NCI-H1417 treated with DMSO at 0.1 percent for 48 hours (cell line): ENCODE data around the gene CDCA7L.
"Not testable (repeated sequence)": the region's sequence is repeated elsewhere in the genome, so short reads cannot be mapped to it uniquely, and the experiment has no call there.

ENCODE experiments used
- DNase-seq: peaks from one replicate; lab custom pipeline; 2025; lab: John Stamatoyannopoulos, UW

Gene CDCA7L

GRCh38 chr7:21910253-21910652 is 35.4 kb downstream of the CDCA7L start:
- DNase-seq = no peak

GRCh38 chr7:21908746-21909145 is 37.0 kb downstream of the CDCA7L start:
- DNase-seq = no peak

GRCh38 chr7:21903020-21903786 is 42.5 kb downstream of the CDCA7L start:
- DNase-seq = no peak

- no peak for DNase-seq
These were observed 43.5 kb downstream of the CDCA7L start for GRCh38 chr7:21902240-21902639.

- DNase-seq = no peak
These were observed 47.3 kb downstream of the CDCA7L start for GRCh38 chr7:21898265-21898930.

GRCh38 chr7:21893401-21893800 is 52.3 kb downstream of the CDCA7L start:
- no peak for DNase-seq

- no peak for DNase-seq
These were observed 54.4 kb downstream of the CDCA7L start for GRCh38 chr7:21891291-21891690.

- DNase-seq = no peak
These were observed 57.9 kb downstream of the CDCA7L start for GRCh38 chr7:21887779-21888178.

- no peak for DNase-seq
These were observed 58.3 kb downstream of the CDCA7L start for GRCh38 chr7:21887353-21887752.

- no peak for DNase-seq
These were observed 59.3 kb downstream of the CDCA7L start for GRCh38 chr7:21886396-21886795.

GRCh38 chr7:21884496-21884895 is 61.2 kb downstream of the CDCA7L start:
- no peak for DNase-seq

- not testable (repeated sequence) for DNase-seq
These were observed 62.2 kb downstream of the CDCA7L start for GRCh38 chr7:21883501-21883900.

- no peak for DNase-seq
These were observed 62.6 kb downstream of the CDCA7L start for GRCh38 chr7:21883069-21883468.

GRCh38 chr7:21869785-21870402 is 75.8 kb downstream of the CDCA7L start:
- DNase-seq = no peak

GRCh38 chr7:21868576-21868850 is 77.2 kb downstream of the CDCA7L start:
- no peak for DNase-seq

- DNase-seq = peak; percentile 10
These were observed 77.7 kb downstream of the CDCA7L start for GRCh38 chr7:21867816-21868575.

- no peak for DNase-seq
These were observed 78.5 kb downstream of the CDCA7L start for GRCh38 chr7:21867226-21867625.

- no peak for DNase-seq
These were observed 79.0 kb downstream of the CDCA7L start for GRCh38 chr7:21866731-21867130.

- not testable (repeated sequence) for DNase-seq
These were observed 80.0 kb downstream of the CDCA7L start for GRCh38 chr7:21865631-21866204.

GRCh38 chr7:21851559-21851967 is 94.1 kb downstream of the CDCA7L start:
- no peak for DNase-seq
